Mucosa of rectum (tissue), 2 donors: ENCODE data around the gene ZNF425.

Experiments used
- H3K27ac ChIP-seq, 2 donors: one replicate each; pipeline ENCODE4 v1.7.0; 2013; ENCODE audit warnings: inconsistent platforms in 2 of 2, low read depth in 2 of 2, low read length in 2 of 2
- H3K27me3 ChIP-seq, 2 donors: one replicate each; pipeline ENCODE4 v1.7.0; 2013; ENCODE audit warnings: low read length in 2 of 2; ENCODE audit not compliant: control insufficient read depth in 2 of 2, insufficient read depth in 2 of 2
- H3K36me3 ChIP-seq, 2 donors: one replicate each; pipeline ENCODE4 v1.7.0; 2013; ENCODE audit warnings: low read length in 2 of 2; ENCODE audit not compliant: control insufficient read depth in 2 of 2, insufficient read depth in 2 of 2
- H3K4me1 ChIP-seq, 2 donors: one replicate each; pipeline ENCODE4 v1.7.0; 2013; ENCODE audit warnings: low read length in 2 of 2, mild to moderate bottlenecking in 1 of 2; ENCODE audit not compliant: control insufficient read depth in 2 of 2, insufficient read depth in 2 of 2
- H3K4me3 ChIP-seq, 2 donors: one replicate each; pipeline ENCODE4 v1.7.0; 2013; ENCODE audit warnings: low read length in 2 of 2
- H3K9ac ChIP-seq, 2 donors: one replicate each; pipeline ENCODE4 v1.7.0; 2013; ENCODE audit warnings: low read length in 2 of 2, low read depth in 1 of 2, mild to moderate bottlenecking in 1 of 2
- H3K9me3 ChIP-seq, 2 donors: one replicate each; pipeline ENCODE4 v1.7.0; 2013; ENCODE audit warnings: low read length in 2 of 2; ENCODE audit not compliant: control insufficient read depth in 2 of 2
- donor health status: healthy.
- donor health status: Normal muscosa, but diverticular disease.

ZNF425 gene, protein sequence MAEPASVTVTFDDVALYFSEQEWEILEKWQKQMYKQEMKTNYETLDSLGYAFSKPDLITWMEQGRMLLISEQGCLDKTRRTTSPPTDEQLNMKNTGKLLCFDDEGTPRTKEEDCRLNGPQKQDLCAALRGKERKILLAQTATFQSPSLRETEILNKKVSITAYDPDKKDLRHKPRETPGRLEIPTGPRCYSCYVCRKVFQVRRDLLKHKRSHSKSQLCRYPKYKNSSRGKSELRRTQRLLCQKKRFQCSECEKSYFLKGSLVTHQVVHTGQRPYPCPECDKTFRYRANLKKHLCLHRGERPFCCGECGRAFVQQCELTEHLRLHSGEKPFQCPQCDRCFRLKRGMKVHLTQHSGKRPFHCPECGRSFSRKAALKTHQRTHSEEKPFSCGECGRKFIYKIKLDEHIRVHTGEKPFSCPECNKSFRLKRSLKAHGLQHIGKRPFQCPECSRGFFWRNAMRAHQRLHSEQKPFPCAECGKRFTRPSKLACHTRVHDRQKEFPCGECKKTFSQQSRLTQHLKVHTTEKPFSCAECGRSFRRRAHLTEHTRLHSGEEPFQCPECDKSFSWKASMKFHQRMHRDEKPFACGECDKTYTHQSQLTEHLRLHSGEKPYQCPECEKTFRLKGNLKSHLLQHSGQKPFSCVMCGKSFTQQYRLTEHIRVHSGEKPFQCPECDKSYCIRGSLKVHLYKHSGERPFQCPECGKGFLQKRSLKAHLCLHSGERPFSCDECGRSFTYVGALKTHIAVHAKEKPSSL

DNA sequence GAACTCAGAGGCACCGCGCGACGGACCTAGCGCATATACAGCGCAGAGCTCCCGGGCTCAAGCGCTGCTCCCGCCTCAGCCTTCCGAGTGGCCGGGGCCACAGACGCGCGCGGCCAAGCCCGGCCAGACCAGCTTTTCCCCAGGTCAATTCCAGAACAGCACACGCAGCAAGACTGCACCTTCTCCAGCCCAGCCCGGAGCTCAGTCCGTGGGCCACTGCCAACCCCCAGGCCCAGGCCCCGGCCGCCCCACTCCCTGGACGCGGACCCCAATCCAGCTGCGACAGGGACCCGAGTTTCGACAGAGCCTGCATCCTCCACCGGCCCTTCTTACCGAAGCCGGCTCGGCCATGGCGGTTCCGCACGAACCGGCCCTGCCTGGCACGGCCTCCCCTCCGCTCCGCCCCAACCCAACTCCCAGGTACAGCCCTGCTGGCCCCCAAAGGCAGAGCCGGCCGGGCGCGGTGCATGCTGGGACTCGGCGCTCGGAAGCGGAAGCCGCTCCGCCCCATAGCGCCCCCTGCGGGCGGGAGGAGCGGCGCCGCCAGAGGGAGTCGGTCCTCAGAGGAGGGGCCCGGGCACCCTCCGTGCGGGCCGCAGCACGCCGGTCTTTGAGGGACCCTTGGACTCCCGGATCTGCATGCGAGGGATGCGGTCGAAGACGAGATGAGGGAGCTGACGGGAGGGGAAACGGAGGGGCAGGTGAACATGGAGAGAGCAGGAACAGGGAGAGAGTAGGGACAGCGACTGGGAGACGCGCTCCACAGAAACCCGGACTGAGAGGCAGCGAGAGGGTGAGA is at the start of gene ZNF425:
Gene ZNF425, minus strand, starts transcription at position 462 of the 799 bp plus-strand sequence. Its CDS starts 111 bp downstream, at position 351.
- Histone ChIP-seq H3K27ac (peak within 1 kb of the TSS; percentile 89 to 96), H3K4me3 (peak within 1 kb of the TSS; percentile 98 to 99), H3K9ac (peak within 1 kb of the TSS; percentile 96 to 98), H3K4me1 (peaks cover 3 to 9% of the 10 kb centered on the region in 2 donors), H3K36me3 (peaks cover 0 to 4% of the 10 kb centered on the region in 2 donors), H3K27me3 (no peaks in the 10 kb centered on the region), H3K9me3 (peaks cover 0 to 2% of the 10 kb centered on the region in 2 donors)

DNA sequence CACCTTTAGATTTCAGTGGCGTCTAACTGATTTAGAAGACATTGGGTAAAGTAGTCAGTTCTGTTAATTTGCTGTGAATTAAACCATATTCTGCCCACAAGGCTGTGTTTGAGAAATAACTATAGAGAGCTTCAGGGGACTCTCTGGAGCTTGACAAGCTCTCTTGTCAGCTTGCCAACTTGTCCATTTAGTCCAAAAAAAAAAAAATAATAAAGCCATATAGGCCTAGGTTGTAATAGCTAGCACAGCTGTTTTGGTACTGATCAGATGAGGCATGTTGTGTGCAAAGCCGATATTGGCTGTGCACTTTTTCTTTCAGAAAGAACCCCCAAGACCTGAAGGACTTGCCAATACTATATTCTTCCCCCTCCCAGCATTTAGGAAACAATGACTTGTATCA is 49.0 kb upstream of the ZNF425 start:
- H3K4me1 ChIP-seq, result no peaks in the 10 kb centered on the region
- H3K27ac ChIP-seq, result no peak overlapping the region
- no peak overlapping the region for H3K4me3 ChIP-seq
- H3K27me3 ChIP-seq, result no peaks in the 10 kb centered on the region
- no peaks in the 10 kb centered on the region for H3K9me3 ChIP-seq
- H3K9ac ChIP-seq, result no peak overlapping the region
- peaks cover 37 to 47% of the 10 kb centered on the region in 2 donors for H3K36me3 ChIP-seq

GRCh38 chr7:149172534-149172920 is 46.4 kb upstream of the ZNF425 start:
- Histone ChIP-seq H3K4me1 (no peaks in the 10 kb centered on the region), H3K9me3 (no peaks in the 10 kb centered on the region), H3K27me3 (no peaks in the 10 kb centered on the region), H3K9ac (no peak overlapping the region), H3K36me3 (peaks cover 22 to 43% of the 10 kb centered on the region in 2 donors), H3K4me3 (no peak overlapping the region), H3K27ac (no peak overlapping the region)

- Histone ChIP-seq H3K9ac (no peak overlapping the region), H3K4me1 (no peaks in the 10 kb centered on the region), H3K27ac (no peak overlapping the region), H3K9me3 (no peaks in the 10 kb centered on the region), H3K36me3 (peaks cover 22 to 42% of the 10 kb centered on the region in 2 donors), H3K27me3 (no peaks in the 10 kb centered on the region), H3K4me3 (no peak overlapping the region)
Measured at GRCh38 chr7:149171892-149172533, 45.9 kb upstream of the ZNF425 start.

DNA sequence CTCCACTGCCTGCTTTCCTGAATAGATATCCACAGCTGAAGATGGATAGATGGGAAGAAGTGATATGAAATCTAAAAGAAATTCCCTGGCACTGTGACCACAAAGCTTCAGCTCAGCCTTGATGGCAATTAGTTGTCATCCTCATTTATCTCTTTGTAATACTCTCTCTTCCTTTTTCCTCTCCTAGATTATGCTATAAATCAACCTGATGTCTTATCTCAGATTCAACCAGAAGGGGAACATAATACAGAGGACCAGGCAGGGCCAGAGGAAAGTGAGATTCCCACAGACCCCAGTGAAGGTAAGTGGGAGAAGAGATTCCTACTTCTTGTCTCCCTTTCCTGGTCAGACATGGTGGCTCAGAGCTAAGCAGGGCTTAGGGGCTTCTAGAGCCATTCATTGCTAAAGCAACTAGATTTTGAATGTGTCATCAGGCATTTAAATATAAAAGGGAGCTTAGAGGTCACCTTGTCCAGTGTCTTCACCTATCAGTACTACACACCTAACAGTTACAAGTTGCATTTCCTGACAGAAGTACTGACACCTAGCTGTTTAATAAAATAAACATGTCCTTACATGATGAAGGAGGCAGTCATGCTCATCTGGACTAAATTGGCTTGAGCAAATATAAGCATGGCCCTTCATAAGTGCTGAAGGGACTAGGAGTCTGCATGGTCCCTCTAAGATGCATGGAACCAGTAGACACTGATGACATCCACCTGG is 40.7 kb upstream of the ZNF425 start:
- Histone ChIP-seq H3K9ac (no peak overlapping the region), H3K9me3 (no peaks in the 10 kb centered on the region), H3K4me3 (no peak overlapping the region), H3K27me3 (no peaks in the 10 kb centered on the region), H3K27ac (no peak overlapping the region), H3K36me3 (peaks cover 27 to 36% of the 10 kb centered on the region in 2 donors), H3K4me1 (no peaks in the 10 kb centered on the region)

- H3K4me3 ChIP-seq, result no peak overlapping the region
- no peaks in the 10 kb centered on the region for H3K4me1 ChIP-seq
- no peaks in the 10 kb centered on the region for H3K27me3 ChIP-seq
- no peak overlapping the region for H3K27ac ChIP-seq
- H3K9ac ChIP-seq, result no peak overlapping the region
- H3K9me3 ChIP-seq, result no peaks in the 10 kb centered on the region
- H3K36me3 ChIP-seq, result peaks cover 31 to 38% of the 10 kb centered on the region in 2 donors
Measured at GRCh38 chr7:149166142-149166541, 40.0 kb upstream of the ZNF425 start.

DNA sequence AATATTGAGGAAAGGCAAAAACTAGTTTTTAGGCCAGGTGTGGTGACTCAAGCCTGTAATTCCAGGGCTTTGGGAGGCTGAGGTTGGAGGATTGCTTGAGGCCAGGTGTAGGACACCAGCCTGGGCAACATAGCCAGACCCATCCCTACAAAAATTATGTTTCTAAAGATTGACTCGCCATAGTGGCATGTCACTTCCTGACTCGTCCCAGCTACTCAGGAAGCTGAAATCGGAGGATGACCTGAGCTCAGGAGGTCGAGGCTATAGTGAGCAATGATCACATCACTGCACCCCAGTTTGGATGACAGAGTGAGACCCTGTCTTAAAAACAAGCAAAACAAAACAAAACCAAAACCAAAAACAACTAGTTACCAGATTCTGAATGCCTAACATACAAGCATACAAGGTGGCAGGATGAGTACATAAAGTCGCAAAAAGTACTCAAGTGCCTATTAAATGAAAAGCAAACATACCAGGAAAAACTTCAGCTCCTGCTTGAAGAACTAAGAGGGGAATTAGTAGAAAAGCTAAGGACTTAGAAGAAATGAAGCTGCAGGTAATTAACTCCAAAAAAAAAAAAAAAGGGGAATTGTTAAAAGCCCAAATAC is 35.2 kb upstream of the ZNF425 start:
- Histone ChIP-seq H3K36me3 (peaks cover 15 to 16% of the 10 kb centered on the region in 2 donors), H3K27ac (no peak overlapping the region), H3K27me3 (no peaks in the 10 kb centered on the region), H3K4me3 (no peak overlapping the region), H3K4me1 (no peaks in the 10 kb centered on the region), H3K9ac (no peak overlapping the region), H3K9me3 (no peaks in the 10 kb centered on the region)

GRCh38 chr7:149156898-149157297 is 30.8 kb upstream of the ZNF425 start:
- Histone ChIP-seq H3K4me3 (no peak overlapping the region), H3K9me3 (no peaks in the 10 kb centered on the region), H3K27me3 (no peaks in the 10 kb centered on the region), H3K27ac (no peak overlapping the region), H3K36me3 (peaks cover 19 to 26% of the 10 kb centered on the region in 2 donors), H3K9ac (no peak overlapping the region), H3K4me1 (no peaks in the 10 kb centered on the region)

DNA sequence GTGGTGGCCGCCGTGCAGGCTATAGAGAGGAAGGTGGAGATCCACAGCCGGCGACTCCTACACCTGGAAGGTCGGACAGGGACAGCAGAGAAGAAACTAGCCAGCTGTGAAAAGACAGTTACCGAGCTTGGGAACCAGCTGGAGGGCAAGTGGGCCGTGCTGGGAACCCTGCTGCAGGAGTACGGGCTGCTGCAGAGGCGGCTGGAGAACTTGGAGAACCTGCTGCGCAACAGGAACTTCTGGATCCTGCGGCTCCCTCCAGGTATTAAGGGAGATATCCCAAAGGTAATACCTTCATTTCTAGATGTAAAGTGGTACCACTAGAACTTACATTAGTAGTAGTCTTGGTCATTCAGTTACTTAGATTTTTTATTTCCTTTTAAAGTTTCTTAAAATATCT is 27.9 kb upstream of the ZNF425 start:
- Histone ChIP-seq H3K36me3 (peaks cover 13 to 23% of the 10 kb centered on the region in 2 donors), H3K27ac (no peak overlapping the region), H3K4me1 (no peaks in the 10 kb centered on the region), H3K27me3 (no peaks in the 10 kb centered on the region), H3K9me3 (no peaks in the 10 kb centered on the region), H3K4me3 (no peak overlapping the region), H3K9ac (no peak overlapping the region)
